ENCODE data around the gene TMPRSS11A. TPM values are rescaled to one million over a fixed set of nuclear protein-coding genes. Genes with fewer than 3 reads are reported as not detected.

Gene TMPRSS11A
- total and polyA plus RNA-seq, 2 of the 8 experiments (the other 6 are each of a cell fraction or from before 2014, with no cell fraction given) = not detected

GRCh38 chr4:67909905-67910584 is 53.2 kb downstream of the TMPRSS11A start:
- Histone ChIP-seq H3K4ac (replicated peaks; ENCODE audit: insufficient read length, low read depth, low read length) (no peak overlapping the region), H4K91ac (replicated peaks; ENCODE audit: insufficient read length, low read length) (no peak overlapping the region), H3K18ac (ENCODE audit: extremely low read depth, low read length) (no peak overlapping the region), H3K36me3 (ENCODE audit: control insufficient read depth in 2 of 4, insufficient read depth in 4 of 4, low read length in 3 of 4) (no peaks in the 10 kb centered on the region), H2BK120ac (replicated peaks; ENCODE audit: low read depth, low read length) (no peak overlapping the region), H3K79me1 (ENCODE audit: low read depth, low read length) (no peaks in the 10 kb centered on the region), H3K27me3 (replicated peaks in 1 of 4; ENCODE audit: control insufficient read depth in 3 of 4, extremely low read depth in 1 of 4, insufficient read depth in 3 of 4, low read length in 3 of 4) (no peaks in the 10 kb centered on the region), H4K8ac (ENCODE audit: extremely low read depth, insufficient read depth, low read length) (no peak overlapping the region), H3K4me1 (replicated peaks in 1 of 4; ENCODE audit: control insufficient read depth in 3 of 4, insufficient read depth in 4 of 4, low read length in 3 of 4) (no peaks in the 10 kb centered on the region), H4K20me1 (replicated peaks in 1 of 2; ENCODE audit: control insufficient read depth in 1 of 2, insufficient read depth in 2 of 2, low read length in 2 of 2) (no peaks in the 10 kb centered on the region), H3K56ac (replicated peaks; ENCODE audit: insufficient read length, low read depth, low read length) (no peak overlapping the region), H2BK20ac (ENCODE audit: low read length) (no peak overlapping the region), H3K27ac (ENCODE audit: low read depth, low read length) (no peak overlapping the region), H3K14ac (ENCODE audit: insufficient read length) (no peak overlapping the region), H4K5ac (ENCODE audit: insufficient read length, low read depth, low read length) (no peak overlapping the region), H3K4me3 (ENCODE audit: extremely low read depth in 1 of 4, insufficient read depth in 2 of 4, low read depth in 3 of 4, low read length in 4 of 4) (no peak overlapping the region), H3K23ac (ENCODE audit: insufficient read length) (no peak overlapping the region), H2AFZ (ENCODE audit: low read length) (no peak overlapping the region), H2AK5ac (ENCODE audit: low read depth, low read length) (no peak overlapping the region), H3K4me2 (ENCODE audit: insufficient read depth in 1 of 2, low read depth in 2 of 2, low read length in 2 of 2) (no peak overlapping the region), H3K23me2 (ENCODE audit: low read depth, low read length) (no peaks in the 10 kb centered on the region), H2BK12ac (ENCODE audit: low read depth, low read length) (no peak overlapping the region), H3K9me3 (ENCODE audit: insufficient read depth in 2 of 2, low read depth in 1 of 2, low read length in 1 of 2) (no peaks in the 10 kb centered on the region), H2BK15ac (ENCODE audit: low read length) (no peak overlapping the region), H3K9ac (replicated peaks in 1 of 4; ENCODE audit: extremely low read depth in 1 of 4, low read depth in 3 of 4, low read length in 3 of 4) (no peak overlapping the region), H2BK5ac (ENCODE audit: low read depth, low read length) (no peak overlapping the region), H3K79me2 (ENCODE audit: control insufficient read depth in 1 of 2, insufficient read depth in 2 of 2, low read length in 2 of 2) (no peaks in the 10 kb centered on the region)
- TF ChIP-seq SP1 (IDR thresholded peaks at IDR 0.05; ENCODE audit: low read depth, low read length) (no peak), FOSL1 (IDR thresholded peaks at IDR 0.05; ENCODE audit: insufficient read depth, low read depth, low read length) (no peak), HDAC2 (IDR thresholded peaks at IDR 0.05; ENCODE audit: borderline replicate concordance in 1 of 2, low read depth in 2 of 2, low read length in 2 of 2) (no peak), CTCF (IDR thresholded peaks at IDR 0.05; ENCODE audit: control extremely low read depth in 1 of 3, insufficient read depth in 1 of 3, low read depth in 1 of 3, low read length in 3 of 3) (peak in 2 of 3 experiments; percentile 21 to 28; a peak in 2 of 4 replicates), RAD21 (IDR thresholded peaks at IDR 0.05 in 1 of 2, conservative IDR thresholded peaks at IDR 0.05 in 1 of 2; ENCODE audit: low read depth in 2 of 2, low read length in 2 of 2) (peak; percentile 17 to 37; a peak in 3 of 4 replicates), JUN (IDR thresholded peaks at IDR 0.05; ENCODE audit: low read depth, low read length) (no peak), CHD2 (IDR thresholded peaks at IDR 0.05; ENCODE audit: low read length) (no peak)
- FAIRE-seq (no peak), DNase-seq (ENCODE audit: low read depth in 1 of 2, low spot score in 2 of 2) (no peak)
- ChIA-PET CTCF (ENCODE audit: partially characterized antibody) (interaction anchor here (1.0 to 5.2 kb wide), 24 partner anchors 8 to 360 kb away, joined by 3 to 56 read pairs (median 4); no protein-coding TSS in a partner anchor), POLR2A (ENCODE audit: partially characterized antibody) (no interaction called here)
- WGBS, 2 experiments (ENCODE audit: extremely low coverage in 1 of 2, insufficient coverage in 1 of 2, insufficient read length in 1 of 2, insufficient replicate concordance in 2 of 2, low coverage in 1 of 2, low lambda C conversion rate in 2 of 2, missing lambda C conversion rate in 1 of 2) = 69% methylated on average over 6 of the region's 6 CpGs; no CpG with 5 or more reads in 1 of the 2 experiments

Data from H1 (cell line).